GM12892 (cell line): Measurements from ENCODE around the gene GRM7.

Experiments
- POLR2A ChIP-seq: IDR thresholded peaks from 2 replicates; pipeline ENCODE4 v1.6.1; 2011; ENCODE audit warnings: low read depth, low read length, control low read depth
- POLR2AphosphoS5 ChIP-seq: IDR thresholded peaks from 2 replicates; pipeline ENCODE4 v1.6.1; 2011; ENCODE audit warnings: low read depth, low read length, control low read depth
- TAF1 ChIP-seq: IDR thresholded peaks from 2 replicates; pipeline ENCODE4 v1.6.1; 2011; ENCODE audit warnings: low read depth, mild to moderate bottlenecking, control low read depth, low read length, borderline replicate concordance

DNA sequence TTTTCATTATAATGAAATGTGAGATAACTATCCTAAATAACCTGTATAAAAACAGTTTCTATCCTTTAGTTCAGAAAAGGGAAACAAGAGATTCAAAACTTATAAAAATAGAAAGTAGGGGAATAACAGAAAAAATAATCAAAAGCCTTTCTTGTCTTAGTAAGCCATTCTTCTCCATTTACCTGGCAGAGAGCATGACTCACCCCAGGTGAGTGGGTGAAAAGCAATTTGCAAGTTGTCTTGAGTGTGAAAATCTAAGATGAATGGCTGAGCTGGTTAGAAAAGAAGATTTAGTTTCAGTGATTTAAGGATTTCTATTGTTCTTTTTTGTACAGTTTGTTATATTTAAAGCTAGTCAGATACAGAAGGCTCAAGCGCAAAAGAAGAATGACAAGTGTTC is 702.0 kb downstream of the GRM7 start:
- TF ChIP-seq POLR2AphosphoS5 (no peak), POLR2A (no peak), TAF1 (no peak)
